Testis (tissue), 3 donors: ENCODE measurements around the gene TTLL10. TPM values are rescaled to one million over a fixed set of nuclear protein-coding genes. Genes with fewer than 3 reads are reported as not detected.
A peak's percentile ranks its signal among the peaks of the same experiment; 100 is the strongest.

Experiments used
- DNase-seq: peaks from one replicate; pipeline ENCODE4 v3.0.0-alpha.2; 2019
- H3K27ac ChIP-seq, 2 donors: fragments of 200-600 bp; sonication (generic); one replicate each; pipeline ENCODE4 v1.5.1; 2019
- H3K27me3 ChIP-seq: fragments of 200-600 bp; sonication (generic); one replicate; pipeline ENCODE4 v1.5.1; 2019
- H3K36me3 ChIP-seq: fragments of 200-600 bp; sonication (generic); one replicate; pipeline ENCODE4 v1.5.1; 2017; ENCODE audit warnings: low read depth; ENCODE audit errors: missing control alignments
- H3K4me1 ChIP-seq: fragments of 200-600 bp; sonication (generic); one replicate; pipeline ENCODE4 v1.5.1; 2019
- H3K4me3 ChIP-seq, 2 donors: fragments of 200-600 bp; sonication (generic); one replicate each; pipeline ENCODE4 v1.5.1; 2017 to 2019
- H3K9me3 ChIP-seq: fragments of 200-600 bp; sonication (generic); one replicate; pipeline ENCODE4 v1.5.1; 2017
- POLR2A ChIP-seq: fragments of 450-650 bp; IDR thresholded peaks from one replicate; pipeline ENCODE4 v1.6.1; 2017; ENCODE audit warnings: antibody characterized with exemption, mild to moderate bottlenecking, moderate library complexity
- WGBS, 2 donors: methylation state at CpG; one replicate each; pipeline ENCODE4 v1.1.5; 2018; 5-methylcytosine and 5-hydroxymethylcytosine counted together
- intact Hi-C: fragments of 100-400 bp; cut with DNase I; formaldehyde crosslinking; loops from one replicate; pipeline ENCODE4 v1.15.1; 2023; ENCODE audit warnings: low total_unique reads
- polyA plus RNA-seq: library from polyadenylated mRNA; stranded (reverse); fragments of 350-450 nt; fragmentation: Illumina TruSeq; extraction: RNeasy Lipid Tissue Mini Kit (QIAGEN cat#74804); gene quantifications from one replicate; pipeline ENCODE4 v1.2.3, GENCODE V29; 2014; ENCODE audit warnings: low read depth, low replicate concordance; ENCODE audit not compliant: insufficient read depth
- total RNA-seq, 2 donors: library from RNA; depleted of rRNA; stranded (reverse); fragments of >200 nt; gene quantifications; one replicate each; pipeline ENCODE4 v1.2.3, GENCODE V29; 2016
- TF ChIP-seq, protein P1 (sequence below), 3 experiments: fragments of 450-650 bp in 2 of 3; fragments of 200-600 bp in 1 of 3; sonication (generic) in 1 of 3; IDR thresholded peaks; one replicate each; pipeline ENCODE4 v1.5.1; 2016 to 2019; ENCODE audit warnings: antibody characterized with exemption in 3 of 3, mild to moderate bottlenecking in 2 of 3, moderate library complexity in 1 of 3

Gene TTLL10
- total and polyA plus RNA-seq, 3 donors from 2014 or later: 20.4 to 58.0 (median 44.9) TPM

DNA sequence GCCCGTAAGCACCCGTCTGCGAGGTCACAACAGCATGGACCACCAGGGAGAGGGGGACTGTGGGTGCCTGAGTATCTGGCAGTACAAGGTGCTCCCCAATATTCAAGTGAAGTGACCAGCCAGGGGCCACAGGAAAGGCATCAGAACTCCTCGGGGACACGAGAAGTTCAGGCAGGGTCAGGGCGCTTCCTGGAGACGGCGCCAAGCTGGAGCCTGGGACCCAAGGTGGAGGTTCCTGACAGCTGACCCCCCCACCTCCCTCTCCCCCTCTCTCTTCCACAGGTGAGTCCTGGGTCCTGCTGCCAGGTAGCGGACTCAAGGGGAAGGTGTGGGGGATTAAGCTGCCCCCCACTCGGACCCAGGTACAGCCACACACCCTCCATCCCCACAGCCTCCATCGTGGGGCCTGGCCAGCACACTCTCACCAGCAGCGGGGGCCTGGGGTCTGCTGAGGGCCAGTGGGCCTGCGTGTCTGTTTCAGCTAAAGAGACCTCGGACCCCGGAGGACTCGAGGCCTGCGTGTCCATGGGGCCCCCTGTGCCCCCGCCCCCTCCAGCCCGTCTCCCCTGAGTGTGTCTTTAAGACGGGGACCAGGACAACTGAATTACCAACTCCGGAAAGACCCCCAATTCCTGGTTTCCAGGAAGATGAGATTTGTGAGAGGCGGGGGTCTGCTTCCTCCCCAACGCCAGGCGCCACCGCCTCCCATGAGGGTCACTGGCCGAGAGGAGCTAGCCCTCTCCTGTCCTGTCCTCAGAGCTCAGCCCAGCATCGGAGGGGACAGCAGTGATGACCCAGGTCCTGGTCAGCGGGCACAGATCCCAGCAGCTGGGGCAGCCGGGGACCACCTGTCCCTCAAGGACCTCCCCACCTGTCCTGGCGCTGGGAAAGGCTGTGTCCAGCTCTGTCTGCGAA lies 26.5 kb downstream of the TTLL10 start:
- H3K27me3 ChIP-seq: no peaks in the 10 kb centered on the region
- H3K36me3 ChIP-seq: no peaks in the 10 kb centered on the region
- no peaks in the 10 kb centered on the region for H3K4me1 ChIP-seq
- DNase-seq: no peak
- H3K4me3 ChIP-seq: peak overlapping the region in 1 of 2 donors; percentile 39
- intact Hi-C loops: no loop called here
- peak overlapping the region in 1 of 2 donors; percentile 39 for H3K27ac ChIP-seq
- no peaks in the 10 kb centered on the region for H3K9me3 ChIP-seq
- TF ChIP-seq, protein P1, sequence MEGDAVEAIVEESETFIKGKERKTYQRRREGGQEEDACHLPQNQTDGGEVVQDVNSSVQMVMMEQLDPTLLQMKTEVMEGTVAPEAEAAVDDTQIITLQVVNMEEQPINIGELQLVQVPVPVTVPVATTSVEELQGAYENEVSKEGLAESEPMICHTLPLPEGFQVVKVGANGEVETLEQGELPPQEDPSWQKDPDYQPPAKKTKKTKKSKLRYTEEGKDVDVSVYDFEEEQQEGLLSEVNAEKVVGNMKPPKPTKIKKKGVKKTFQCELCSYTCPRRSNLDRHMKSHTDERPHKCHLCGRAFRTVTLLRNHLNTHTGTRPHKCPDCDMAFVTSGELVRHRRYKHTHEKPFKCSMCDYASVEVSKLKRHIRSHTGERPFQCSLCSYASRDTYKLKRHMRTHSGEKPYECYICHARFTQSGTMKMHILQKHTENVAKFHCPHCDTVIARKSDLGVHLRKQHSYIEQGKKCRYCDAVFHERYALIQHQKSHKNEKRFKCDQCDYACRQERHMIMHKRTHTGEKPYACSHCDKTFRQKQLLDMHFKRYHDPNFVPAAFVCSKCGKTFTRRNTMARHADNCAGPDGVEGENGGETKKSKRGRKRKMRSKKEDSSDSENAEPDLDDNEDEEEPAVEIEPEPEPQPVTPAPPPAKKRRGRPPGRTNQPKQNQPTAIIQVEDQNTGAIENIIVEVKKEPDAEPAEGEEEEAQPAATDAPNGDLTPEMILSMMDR (IDR thresholded peaks at IDR 0.05): no peak
- TF ChIP-seq POLR2A: no peak
- WGBS, 2 donors: 79 to 84% methylated on average over 11 to 31 of the region's 31 CpGs

DNA sequence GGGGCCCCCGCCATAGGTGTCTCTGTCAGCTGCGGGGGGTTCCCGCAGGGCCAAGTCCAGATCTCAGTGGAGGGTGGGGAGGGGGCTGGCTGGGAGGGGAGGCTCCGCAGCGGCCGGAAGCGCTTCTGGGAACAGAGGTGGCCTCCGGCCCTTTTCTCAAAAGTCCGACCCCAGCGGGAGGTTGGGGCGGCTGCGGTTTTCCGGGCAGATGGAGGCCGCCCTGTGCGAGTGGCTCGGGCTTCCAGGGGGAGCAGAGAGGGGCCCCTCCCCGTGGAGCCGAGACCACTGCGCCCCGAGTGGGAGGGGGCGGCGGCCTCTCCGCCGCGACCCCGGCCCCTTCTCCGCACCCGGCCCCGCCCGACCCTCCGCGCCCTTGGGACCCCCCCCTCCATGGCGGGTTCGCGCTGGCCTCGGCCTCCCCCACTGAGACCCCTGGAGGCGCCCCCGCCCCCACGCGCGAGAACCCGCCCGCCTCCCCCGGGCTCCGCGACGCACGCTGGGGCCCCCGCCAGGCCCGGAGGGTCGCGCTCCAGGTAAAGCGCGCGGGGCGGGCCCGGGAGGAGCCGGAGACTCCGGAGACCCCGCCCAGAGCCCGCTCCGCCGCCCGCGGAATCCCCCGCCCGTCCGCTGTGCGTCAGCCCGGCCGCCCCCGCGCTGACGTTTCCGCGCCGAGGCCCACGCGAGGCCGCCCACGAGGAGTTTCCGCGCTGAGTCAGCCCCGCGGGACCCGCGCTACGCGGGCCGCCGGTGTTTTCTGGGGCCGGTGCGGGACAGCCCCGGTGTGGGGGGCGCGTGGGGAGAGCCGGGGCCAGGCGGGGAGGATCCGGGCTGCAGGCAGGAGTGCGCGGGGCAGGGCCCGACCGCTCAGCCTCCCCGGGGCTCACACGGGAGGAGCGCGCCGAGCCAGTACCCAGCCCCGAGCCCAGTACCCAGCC lies 27.5 kb downstream of the TTLL10 start:
- peak; percentile 60 for DNase-seq
- TF ChIP-seq POLR2A: no peak
- TF ChIP-seq, protein P1 (IDR thresholded peaks at IDR 0.05): no peak
- no peaks in the 10 kb centered on the region for H3K9me3 ChIP-seq
- peak overlapping the region; percentile 39 to 44 for H3K4me3 ChIP-seq
- peaks cover 1% of the 10 kb centered on the region for H3K4me1 ChIP-seq
- no peaks in the 10 kb centered on the region for H3K27me3 ChIP-seq
- H3K36me3 ChIP-seq: no peaks in the 10 kb centered on the region
- 2% methylated on average over 57 of the region's 109 CpGs; no CpG with 5 or more reads in 1 of the 2 donors for WGBS, 2 donors
- intact Hi-C loops: no loop called here
- peak overlapping the region; percentile 39 to 41 for H3K27ac ChIP-seq

DNA sequence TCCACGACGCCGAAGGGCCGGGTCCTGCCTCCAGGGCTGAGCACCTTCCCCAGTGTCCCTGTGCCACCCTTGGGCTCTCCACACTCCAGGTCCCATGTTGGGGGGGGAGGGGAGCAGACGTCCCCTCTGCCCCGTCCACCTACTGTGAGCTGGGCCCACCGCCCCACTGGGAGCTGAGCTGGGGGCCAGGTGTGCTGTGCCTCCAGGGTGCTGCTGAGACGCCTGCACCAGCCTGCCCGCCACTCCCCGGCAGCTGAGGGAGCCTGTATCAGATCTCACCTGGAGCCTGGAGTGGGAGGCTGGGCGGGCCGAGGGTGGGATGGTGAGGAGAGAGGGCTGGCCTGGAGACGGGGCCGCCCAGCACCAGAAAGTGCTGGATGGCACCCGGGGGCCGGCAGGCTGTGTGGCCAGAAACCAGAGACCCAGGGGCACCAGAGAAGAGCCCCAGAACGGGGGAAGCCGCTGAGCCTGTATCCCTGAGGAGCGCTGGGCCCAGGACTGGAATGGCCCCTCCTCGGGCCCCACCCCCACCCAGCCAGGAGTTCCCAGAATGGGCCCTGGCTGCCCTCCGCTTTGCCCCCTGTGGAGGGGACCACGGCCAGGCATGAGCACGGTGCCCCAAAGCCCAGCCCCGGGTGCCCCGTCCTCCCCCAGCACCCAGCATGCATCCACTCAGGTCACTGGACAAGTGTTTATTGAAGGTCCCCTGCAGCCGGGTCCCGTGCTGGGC lies 29.3 kb downstream of the TTLL10 start:
- H3K27me3 ChIP-seq: no peaks in the 10 kb centered on the region
- no peak overlapping the region for H3K27ac ChIP-seq
- DNase-seq: no peak
- TF ChIP-seq, protein P1 (IDR thresholded peaks at IDR 0.05): no peak
- no peak for TF ChIP-seq POLR2A
- no peaks in the 10 kb centered on the region for H3K36me3 ChIP-seq
- H3K4me3 ChIP-seq: no peak overlapping the region
- intact Hi-C loops: no loop called here
- no peaks in the 10 kb centered on the region for H3K9me3 ChIP-seq
- 67% methylated on average over 27 of the region's 27 CpGs; no CpG with 5 or more reads in 1 of the 2 donors for WGBS, 2 donors
- peaks cover 5% of the 10 kb centered on the region for H3K4me1 ChIP-seq

DNA sequence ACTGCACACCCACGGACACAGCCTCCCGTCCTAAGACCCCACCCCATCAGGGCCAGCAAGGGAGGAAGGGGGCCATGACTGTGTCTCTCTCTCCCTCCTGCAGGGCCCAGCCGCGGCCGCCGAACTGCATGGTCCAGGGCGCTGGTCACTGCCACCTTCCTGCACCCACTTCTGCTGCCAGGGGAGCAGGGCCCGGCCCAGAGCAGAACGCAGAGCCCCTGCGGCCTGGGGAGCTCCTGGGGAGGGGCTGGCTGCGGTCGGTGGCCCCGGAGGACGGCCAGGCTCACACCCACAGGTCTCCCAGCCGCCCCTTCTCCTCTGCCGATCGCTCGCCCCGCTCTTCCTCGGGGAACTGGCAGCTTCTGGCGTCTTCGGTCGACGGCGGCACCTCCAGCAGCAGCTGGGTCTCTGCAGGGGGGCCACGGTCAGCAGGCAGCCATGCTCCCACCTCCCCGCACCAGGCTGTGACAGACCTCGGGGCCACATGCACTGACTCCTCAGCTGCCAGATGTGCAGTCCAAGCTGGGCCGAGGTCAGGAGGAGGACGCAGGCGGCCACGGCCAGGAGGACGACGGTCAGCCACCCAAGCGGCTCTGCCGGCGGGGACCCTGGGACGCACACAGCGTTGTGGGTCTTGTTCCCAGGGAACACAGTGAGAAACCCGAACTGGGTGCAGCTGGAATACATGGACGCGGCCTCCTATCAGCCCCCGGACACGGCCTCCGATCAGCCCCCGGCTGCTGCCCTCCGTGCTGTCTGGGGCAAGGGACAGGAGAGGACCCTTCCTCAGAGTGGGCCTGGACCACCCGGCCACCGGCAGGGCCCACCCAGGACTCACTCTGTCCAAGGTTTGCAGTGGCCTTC lies 30.1 kb downstream of the TTLL10 start:
- TF ChIP-seq, protein P1 (IDR thresholded peaks at IDR 0.05): no peak
- TF ChIP-seq POLR2A: no peak
- Histone ChIP-seq H3K27ac (no peak overlapping the region), H3K4me3 (no peak overlapping the region), H3K4me1 (peaks cover 10% of the 10 kb centered on the region), H3K36me3 (no peaks in the 10 kb centered on the region), H3K9me3 (no peaks in the 10 kb centered on the region), H3K27me3 (no peaks in the 10 kb centered on the region)
- intact Hi-C loops: no loop called here
- 74 to 80% methylated on average over 10 to 49 of the region's 49 CpGs for WGBS, 2 donors
- no peak for DNase-seq
